HL-60 (cell line): ENCODE results near the gene PIWIL4.

ENCODE experiments used
- DNase-seq, 2 experiments: peaks; one replicate each; pipeline ENCODE4 v3.0.0-alpha.2; 2010 to 2020; ENCODE audit warnings: low read depth in 1 of 2, low spot score in 1 of 2
- H3K27ac ChIP-seq: fragments of 250-450 bp; sonication (Bioruptor Pico); replicated peaks from 2 replicates; pipeline ENCODE4 v1.5.1; 2020; ENCODE audit warnings: mild to moderate bottlenecking, moderate library complexity
- H3K27me3 ChIP-seq: fragments of 250-450 bp; sonication (Bioruptor Pico); 2 replicates; pipeline ENCODE4 v1.5.1; 2021; ENCODE audit warnings: mild to moderate bottlenecking, moderate library complexity; ENCODE audit not compliant: insufficient read depth, poor library complexity, severe bottlenecking
- H3K4me3 ChIP-seq: replicated peaks from 2 replicates; pipeline ENCODE4 v1.5.1; 2011; ENCODE audit warnings: mild to moderate bottlenecking, control low read depth, low read length; ENCODE audit not compliant: insufficient read depth
- GABPA ChIP-seq: IDR thresholded peaks from 2 replicates; pipeline ENCODE4 v1.6.1; 2012; ENCODE audit warnings: low read depth
- POLR2AphosphoS5 ChIP-seq: IDR thresholded peaks from 2 replicates; pipeline ENCODE4 v1.6.1; 2012; ENCODE audit warnings: low read depth
- SPI1 ChIP-seq: IDR thresholded peaks from 2 replicates; pipeline ENCODE4 v1.6.1; 2012; ENCODE audit warnings: low read depth, mild to moderate bottlenecking, borderline replicate concordance
- TF ChIP-seq, protein P1 (sequence below): IDR thresholded peaks from 2 replicates; pipeline ENCODE4 v1.6.1; 2012; ENCODE audit warnings: low read depth; ENCODE audit not compliant: insufficient replicate concordance
- TF ChIP-seq, protein P2 (sequence below): IDR thresholded peaks from one replicate; pipeline ENCODE4 v1.5.1; 2011; ENCODE audit warnings: low read length, control low read depth, inconsistent platforms; ENCODE audit not compliant: insufficient read depth

PIWIL4 gene

DNA sequence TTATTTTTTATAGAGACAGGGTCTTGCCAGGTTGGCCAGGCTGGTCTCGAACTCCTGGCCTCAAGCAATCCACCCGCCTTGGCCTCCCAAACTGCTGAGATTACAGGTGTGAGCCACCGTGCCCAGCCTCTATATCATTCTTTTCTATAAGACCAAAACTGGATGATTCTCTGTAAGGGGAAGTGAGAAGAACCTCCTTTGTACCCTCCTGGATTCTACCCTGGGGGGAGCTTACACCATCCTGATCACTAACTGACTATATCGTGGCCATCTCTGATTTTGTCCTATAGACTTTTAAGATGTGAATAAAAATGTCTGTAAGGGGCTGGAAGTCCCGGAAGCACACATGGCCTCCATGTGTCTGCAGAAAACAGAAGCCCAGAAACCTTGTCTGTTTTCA is 9.1 kb downstream of the PIWIL4 start:
- Histone ChIP-seq H3K27me3 (no peaks in the 10 kb centered on the region), H3K27ac (peak overlapping the region; percentile 93), H3K4me3 (peak overlapping the region; percentile 35)
- DNase-seq: peak in 1 of 2 experiments; percentile 32
- TF ChIP-seq POLR2AphosphoS5 (no peak), SPI1 (peak; percentile 68; the same call in 1 of the 2 replicates)

DNA sequence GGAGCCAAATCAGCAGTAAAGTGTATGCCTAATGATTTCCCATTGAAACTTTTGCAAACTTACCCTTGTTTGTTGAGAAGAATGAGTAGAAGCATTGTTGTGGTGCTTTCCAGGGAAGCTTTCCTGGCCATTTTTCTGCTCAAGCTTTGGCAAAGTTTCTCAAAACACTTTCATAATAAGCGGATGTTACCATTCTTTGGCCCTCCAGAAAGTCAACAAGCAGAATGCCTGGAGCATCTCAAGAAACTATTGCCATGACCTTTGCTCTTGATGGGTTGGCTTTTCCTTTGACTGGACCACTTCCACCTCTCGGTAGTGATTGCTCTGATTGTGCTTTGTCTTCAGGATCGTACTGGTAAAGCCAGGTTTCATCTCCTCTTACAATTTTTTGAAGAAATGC is 10.7 kb downstream of the PIWIL4 start:
- Histone ChIP-seq H3K27ac (peak overlapping the region; percentile 93), H3K4me3 (no peak overlapping the region), H3K27me3 (no peaks in the 10 kb centered on the region)
- DNase-seq: no peak
- no peak for TF ChIP-seq SPI1
- no peak for TF ChIP-seq POLR2AphosphoS5

DNA sequence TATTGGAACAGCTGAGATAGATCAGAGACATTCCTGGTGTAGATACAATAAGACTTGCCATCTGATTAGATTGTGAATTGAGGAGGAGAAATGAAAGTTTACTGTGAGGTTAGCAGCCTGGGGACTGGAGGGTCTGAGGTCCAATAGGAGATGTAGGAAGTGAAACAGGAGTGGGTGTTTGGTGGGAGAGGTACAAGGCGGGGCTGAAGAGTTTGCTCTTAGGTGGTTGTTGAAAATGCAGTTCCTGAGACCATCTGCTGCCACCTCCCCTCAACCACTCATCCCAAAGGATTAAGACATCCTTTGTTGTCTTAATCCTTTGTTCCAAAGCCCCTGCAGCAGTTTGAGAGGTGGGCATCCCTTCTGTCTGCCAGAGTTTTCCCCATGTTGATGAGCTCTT is 14.8 kb downstream of the PIWIL4 start:
- TF ChIP-seq, protein P1, sequence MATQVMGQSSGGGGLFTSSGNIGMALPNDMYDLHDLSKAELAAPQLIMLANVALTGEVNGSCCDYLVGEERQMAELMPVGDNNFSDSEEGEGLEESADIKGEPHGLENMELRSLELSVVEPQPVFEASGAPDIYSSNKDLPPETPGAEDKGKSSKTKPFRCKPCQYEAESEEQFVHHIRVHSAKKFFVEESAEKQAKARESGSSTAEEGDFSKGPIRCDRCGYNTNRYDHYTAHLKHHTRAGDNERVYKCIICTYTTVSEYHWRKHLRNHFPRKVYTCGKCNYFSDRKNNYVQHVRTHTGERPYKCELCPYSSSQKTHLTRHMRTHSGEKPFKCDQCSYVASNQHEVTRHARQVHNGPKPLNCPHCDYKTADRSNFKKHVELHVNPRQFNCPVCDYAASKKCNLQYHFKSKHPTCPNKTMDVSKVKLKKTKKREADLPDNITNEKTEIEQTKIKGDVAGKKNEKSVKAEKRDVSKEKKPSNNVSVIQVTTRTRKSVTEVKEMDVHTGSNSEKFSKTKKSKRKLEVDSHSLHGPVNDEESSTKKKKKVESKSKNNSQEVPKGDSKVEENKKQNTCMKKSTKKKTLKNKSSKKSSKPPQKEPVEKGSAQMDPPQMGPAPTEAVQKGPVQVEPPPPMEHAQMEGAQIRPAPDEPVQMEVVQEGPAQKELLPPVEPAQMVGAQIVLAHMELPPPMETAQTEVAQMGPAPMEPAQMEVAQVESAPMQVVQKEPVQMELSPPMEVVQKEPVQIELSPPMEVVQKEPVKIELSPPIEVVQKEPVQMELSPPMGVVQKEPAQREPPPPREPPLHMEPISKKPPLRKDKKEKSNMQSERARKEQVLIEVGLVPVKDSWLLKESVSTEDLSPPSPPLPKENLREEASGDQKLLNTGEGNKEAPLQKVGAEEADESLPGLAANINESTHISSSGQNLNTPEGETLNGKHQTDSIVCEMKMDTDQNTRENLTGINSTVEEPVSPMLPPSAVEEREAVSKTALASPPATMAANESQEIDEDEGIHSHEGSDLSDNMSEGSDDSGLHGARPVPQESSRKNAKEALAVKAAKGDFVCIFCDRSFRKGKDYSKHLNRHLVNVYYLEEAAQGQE: no peak
- TF ChIP-seq POLR2AphosphoS5 (no peak), GABPA (no peak), SPI1 (no peak)
- TF ChIP-seq, protein P2, sequence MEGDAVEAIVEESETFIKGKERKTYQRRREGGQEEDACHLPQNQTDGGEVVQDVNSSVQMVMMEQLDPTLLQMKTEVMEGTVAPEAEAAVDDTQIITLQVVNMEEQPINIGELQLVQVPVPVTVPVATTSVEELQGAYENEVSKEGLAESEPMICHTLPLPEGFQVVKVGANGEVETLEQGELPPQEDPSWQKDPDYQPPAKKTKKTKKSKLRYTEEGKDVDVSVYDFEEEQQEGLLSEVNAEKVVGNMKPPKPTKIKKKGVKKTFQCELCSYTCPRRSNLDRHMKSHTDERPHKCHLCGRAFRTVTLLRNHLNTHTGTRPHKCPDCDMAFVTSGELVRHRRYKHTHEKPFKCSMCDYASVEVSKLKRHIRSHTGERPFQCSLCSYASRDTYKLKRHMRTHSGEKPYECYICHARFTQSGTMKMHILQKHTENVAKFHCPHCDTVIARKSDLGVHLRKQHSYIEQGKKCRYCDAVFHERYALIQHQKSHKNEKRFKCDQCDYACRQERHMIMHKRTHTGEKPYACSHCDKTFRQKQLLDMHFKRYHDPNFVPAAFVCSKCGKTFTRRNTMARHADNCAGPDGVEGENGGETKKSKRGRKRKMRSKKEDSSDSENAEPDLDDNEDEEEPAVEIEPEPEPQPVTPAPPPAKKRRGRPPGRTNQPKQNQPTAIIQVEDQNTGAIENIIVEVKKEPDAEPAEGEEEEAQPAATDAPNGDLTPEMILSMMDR: no peak
- no peak for DNase-seq
- H3K27me3 ChIP-seq: no peaks in the 10 kb centered on the region
- H3K4me3 ChIP-seq: no peak overlapping the region
- H3K27ac ChIP-seq: peak overlapping the region; percentile 90

DNA sequence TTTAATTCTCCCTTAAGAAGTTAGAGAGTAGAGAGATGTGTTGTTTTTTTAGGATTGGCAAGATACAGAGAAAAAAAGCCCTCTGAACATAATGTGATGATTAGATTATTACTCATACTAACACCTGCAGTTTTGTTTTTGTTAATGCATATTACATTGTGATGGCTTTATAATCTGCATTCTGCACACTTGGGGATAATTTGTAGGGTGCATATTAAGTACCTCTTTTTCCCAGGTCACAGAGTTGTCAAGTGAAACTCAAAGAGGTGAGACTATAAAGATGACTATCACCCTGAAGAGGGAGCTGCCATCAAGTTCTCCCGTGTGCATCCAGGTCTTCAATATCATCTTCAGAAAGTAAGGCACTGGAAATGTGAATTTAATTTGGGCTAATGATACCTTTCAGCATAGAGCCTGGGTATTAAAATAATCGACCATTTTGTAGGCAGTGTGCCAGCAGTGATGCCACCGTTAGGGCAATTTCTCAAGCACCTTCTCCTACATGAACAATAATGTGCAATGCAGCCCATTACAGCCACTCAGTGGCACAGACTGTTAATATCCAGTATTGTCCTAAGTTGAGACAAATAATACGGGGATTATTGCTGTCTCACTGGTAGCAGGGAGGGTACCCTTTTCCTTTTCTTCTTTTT is 16.2 kb downstream of the PIWIL4 start:
- Histone ChIP-seq H3K27me3 (no peaks in the 10 kb centered on the region), H3K4me3 (peak overlapping the region; percentile 22), H3K27ac (peak overlapping the region; percentile 90)
- peak in 1 of 2 experiments; percentile 68 for DNase-seq
- TF ChIP-seq POLR2AphosphoS5 (no peak; the same call in 1 of the 2 replicates), SPI1 (no peak), GABPA (no peak)
- TF ChIP-seq, protein P1: no peak
- TF ChIP-seq, protein P2: no peak
